ENCODE measurements around the gene GYS1.

GRCh38 chr19:48966541-48967345 is 26.4 kb downstream of the GYS1 start:
- TF ChIP-seq CTCF (IDR thresholded peaks at IDR 0.05) (no peak), POLR2A (IDR thresholded peaks at IDR 0.05) (peak; percentile 4), EP300 (IDR thresholded peaks at IDR 0.05; ENCODE audit: low read depth) (no peak)
